Thyroid gland (tissue), 4 donors: Measurements from ENCODE around the gene IFTAP. TPM values are rescaled to one million over a fixed set of nuclear protein-coding genes. Genes with fewer than 3 reads are reported as not detected.

Experiments used
- DNase-seq, 2 donors: peaks; one replicate each; pipeline ENCODE4 v3.0.0-alpha.2; 2019
- H3K27ac ChIP-seq, 3 donors: fragments of 200-600 bp; sonication (generic); 1 replicate in 2 of 3; 2 replicates in 1 of 3; pipeline ENCODE4 v1.5.1; 2016 to 2019; ENCODE audit warnings: mild to moderate bottlenecking in 1 of 3, moderate library complexity in 1 of 3
- H3K27me3 ChIP-seq: fragments of 200-600 bp; sonication (generic); one replicate; pipeline ENCODE4 v1.5.1; 2019
- H3K36me3 ChIP-seq, 2 donors: fragments of 200-600 bp; sonication (generic); one replicate each; pipeline ENCODE4 v1.5.1; 2016 to 2019
- H3K4me1 ChIP-seq, 2 donors: fragments of 200-600 bp; sonication (generic); one replicate each; pipeline ENCODE4 v1.5.1; 2017 to 2019
- H3K4me3 ChIP-seq, 3 donors: fragments of 200-600 bp; sonication (generic); replicated peaks in 1 of 3; 1 replicate in 2 of 3; 2 replicates in 1 of 3; pipeline ENCODE4 v1.5.1; 2016; ENCODE audit warnings: mild to moderate bottlenecking in 1 of 3
- H3K9me3 ChIP-seq: fragments of 200-600 bp; sonication (generic); one replicate; pipeline ENCODE4 v1.5.1; 2017
- POLR2A ChIP-seq, 2 donors: fragments of 450-650 bp; IDR thresholded peaks; one replicate each; pipeline ENCODE4 v1.6.1; 2017; ENCODE audit warnings: antibody characterized with exemption in 2 of 2, mild to moderate bottlenecking in 2 of 2, moderate library complexity in 1 of 2
- WGBS, 2 donors: methylation state at CpG; one replicate each; pipeline ENCODE4 v1.1.5; 2017; 5-methylcytosine and 5-hydroxymethylcytosine counted together
- intact Hi-C: fragments of 100-400 bp; cut with DNase I; formaldehyde crosslinking; loops from one replicate; pipeline ENCODE4 v1.15.1; 2023
- total RNA-seq, 4 donors: library from RNA; depleted of rRNA; stranded (reverse); fragments of >200 nt; gene quantifications; one replicate each; pipeline ENCODE4 v1.2.3, GENCODE V29; 2016
- TF ChIP-seq, protein P1 (sequence below), 6 experiments: fragments of 200-600 bp in 3 of 6; fragments of 450-650 bp in 3 of 6; sonication (generic) in 3 of 6; IDR thresholded peaks; one replicate each; pipeline ENCODE4 v1.5.1; 2016 to 2019; ENCODE audit warnings: antibody characterized with exemption in 6 of 6, mild to moderate bottlenecking in 2 of 6, inconsistent platforms in 1 of 6, moderate library complexity in 1 of 6

The IFTAP gene
- total RNA-seq, 4 donors from 2014 or later = 48.1 to 139 (median 99.0) TPM

DNA sequence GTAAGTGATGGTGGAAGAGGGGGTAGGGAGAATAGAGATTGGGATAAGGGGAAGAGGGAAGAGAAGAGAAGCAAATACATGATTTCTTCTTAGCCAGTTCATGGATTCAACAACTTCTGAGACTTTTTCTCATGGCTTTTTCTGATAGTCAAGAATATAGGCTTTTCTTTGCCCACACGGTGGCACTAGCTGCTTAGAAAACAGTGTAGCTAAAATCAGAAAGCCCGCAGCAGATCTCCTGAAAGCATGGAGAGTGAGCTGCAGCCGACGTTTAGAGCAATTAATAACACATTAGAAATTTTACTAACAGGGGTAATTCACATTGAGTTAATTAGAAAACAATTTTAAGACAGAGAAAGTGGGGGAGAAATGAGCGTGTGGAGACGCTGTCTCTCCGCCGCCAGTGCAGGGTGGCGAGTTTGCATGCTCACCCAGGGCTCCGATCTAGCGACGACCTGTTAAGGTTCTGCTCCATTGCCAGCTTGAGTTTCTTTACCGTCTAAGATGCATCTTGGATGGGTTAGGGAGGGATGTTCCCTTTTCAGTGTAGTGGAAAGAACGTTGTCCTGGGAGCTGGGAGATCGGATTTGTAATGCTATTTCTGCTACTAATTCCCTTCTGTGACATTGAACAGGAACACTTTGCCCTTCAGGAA is 29.8 kb upstream of the IFTAP start:
- peak overlapping the region in 2 of 3 donors; percentile 47 to 61 for H3K27ac ChIP-seq
- TF ChIP-seq, protein P1, sequence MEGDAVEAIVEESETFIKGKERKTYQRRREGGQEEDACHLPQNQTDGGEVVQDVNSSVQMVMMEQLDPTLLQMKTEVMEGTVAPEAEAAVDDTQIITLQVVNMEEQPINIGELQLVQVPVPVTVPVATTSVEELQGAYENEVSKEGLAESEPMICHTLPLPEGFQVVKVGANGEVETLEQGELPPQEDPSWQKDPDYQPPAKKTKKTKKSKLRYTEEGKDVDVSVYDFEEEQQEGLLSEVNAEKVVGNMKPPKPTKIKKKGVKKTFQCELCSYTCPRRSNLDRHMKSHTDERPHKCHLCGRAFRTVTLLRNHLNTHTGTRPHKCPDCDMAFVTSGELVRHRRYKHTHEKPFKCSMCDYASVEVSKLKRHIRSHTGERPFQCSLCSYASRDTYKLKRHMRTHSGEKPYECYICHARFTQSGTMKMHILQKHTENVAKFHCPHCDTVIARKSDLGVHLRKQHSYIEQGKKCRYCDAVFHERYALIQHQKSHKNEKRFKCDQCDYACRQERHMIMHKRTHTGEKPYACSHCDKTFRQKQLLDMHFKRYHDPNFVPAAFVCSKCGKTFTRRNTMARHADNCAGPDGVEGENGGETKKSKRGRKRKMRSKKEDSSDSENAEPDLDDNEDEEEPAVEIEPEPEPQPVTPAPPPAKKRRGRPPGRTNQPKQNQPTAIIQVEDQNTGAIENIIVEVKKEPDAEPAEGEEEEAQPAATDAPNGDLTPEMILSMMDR (IDR thresholded peaks at IDR 0.05) = peak in 5 of 6 experiments; percentile 35 to 90 (median 79)
- TF ChIP-seq POLR2A (IDR thresholded peaks at IDR 0.05) = no peak
- WGBS, 2 donors = 4 to 7% methylated on average over 15 of the region's 15 CpGs
- DNase-seq = peak; percentile 62 to 74
- H3K36me3 ChIP-seq = no peaks in the 10 kb centered on the region
- intact Hi-C loops = loop anchor here (5.0 to 10.0 kb wide), 3 partner anchors 60 to 188 kb away; no protein-coding TSS in a partner anchor
- no peaks in the 10 kb centered on the region for H3K9me3 ChIP-seq
- peak overlapping the region in 2 of 3 donors; percentile 1 to 13 for H3K4me3 ChIP-seq
- no peaks in the 10 kb centered on the region for H3K27me3 ChIP-seq
- H3K4me1 ChIP-seq = peaks cover 0 to 10% of the 10 kb centered on the region in 2 donors

DNA sequence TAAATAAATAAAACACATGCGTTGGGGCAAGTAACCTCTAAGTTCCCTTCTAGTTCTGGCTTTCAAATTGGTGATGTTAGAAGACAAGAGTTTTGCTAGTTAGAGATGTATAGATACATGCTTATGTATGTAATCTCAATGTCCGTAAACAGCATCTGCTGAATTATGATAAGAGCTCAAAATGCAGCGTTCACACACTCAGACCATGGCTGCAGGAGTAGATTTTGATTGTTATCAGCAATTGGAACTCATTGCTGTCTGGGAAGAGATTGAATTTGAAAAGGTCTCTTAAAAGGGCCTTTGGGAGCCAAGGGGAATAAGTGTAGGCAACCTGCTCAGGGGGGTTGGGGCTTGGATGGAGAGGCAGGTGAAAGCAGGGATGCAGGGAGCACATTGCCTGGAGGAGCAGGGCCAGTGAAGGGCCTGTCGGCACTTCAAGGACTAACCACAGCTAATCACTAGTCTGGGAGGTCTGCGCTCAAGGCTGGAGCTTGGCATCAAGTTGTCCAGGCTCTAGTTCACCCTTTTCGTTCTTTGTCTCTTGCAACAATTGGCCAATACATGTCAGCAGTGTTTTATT is 29.2 kb upstream of the IFTAP start:
- Histone ChIP-seq H3K36me3 (no peaks in the 10 kb centered on the region), H3K4me3 (no peak overlapping the region), H3K27me3 (no peaks in the 10 kb centered on the region), H3K9me3 (no peaks in the 10 kb centered on the region), H3K27ac (peak overlapping the region in 2 of 3 donors; percentile 47 to 61), H3K4me1 (peaks cover 0 to 10% of the 10 kb centered on the region in 2 donors)
- TF ChIP-seq POLR2A (IDR thresholded peaks at IDR 0.05) = no peak
- TF ChIP-seq, protein P1 (IDR thresholded peaks at IDR 0.05) = no peak
- DNase-seq = no peak
- intact Hi-C loops = loop anchor here (10.0 kb wide), 1 partner anchor 60 kb away; no protein-coding TSS in a partner anchor
- WGBS, 2 donors = 64 to 69% methylated on average over 6 of the region's 6 CpGs

DNA sequence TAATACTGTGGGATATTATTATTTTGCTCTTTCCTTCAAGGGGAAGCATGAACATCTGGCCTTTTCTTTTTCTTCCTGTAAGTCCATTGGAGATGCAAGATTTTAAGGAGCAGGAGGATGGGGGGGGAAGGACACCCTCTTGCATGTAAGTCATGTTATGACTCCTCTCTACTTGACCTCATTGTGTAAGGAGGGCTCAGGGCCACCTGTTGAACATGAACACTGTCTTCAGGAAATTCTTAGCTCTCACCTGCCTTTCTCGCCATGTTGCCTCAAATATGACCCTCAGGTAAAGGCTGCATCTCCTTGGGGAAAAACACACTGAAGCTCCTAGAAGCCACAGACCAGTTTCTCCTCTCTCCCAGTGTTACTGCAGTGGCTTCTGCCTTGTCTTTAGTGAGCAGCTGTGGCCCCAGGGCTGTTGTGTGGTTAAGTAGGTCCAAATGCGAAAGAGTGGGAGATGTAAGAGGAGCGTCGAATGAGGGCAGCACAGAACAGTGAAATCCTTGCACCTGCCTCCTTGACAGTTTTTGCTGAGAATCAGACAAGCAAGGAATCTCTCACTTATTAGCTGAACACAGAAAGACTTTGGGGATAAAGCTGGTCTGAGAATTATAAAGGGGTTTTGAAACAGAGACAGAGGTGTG is 27.8 kb upstream of the IFTAP start:
- no peak for TF ChIP-seq POLR2A (IDR thresholded peaks at IDR 0.05)
- TF ChIP-seq, protein P1 (IDR thresholded peaks at IDR 0.05) = no peak

DNA sequence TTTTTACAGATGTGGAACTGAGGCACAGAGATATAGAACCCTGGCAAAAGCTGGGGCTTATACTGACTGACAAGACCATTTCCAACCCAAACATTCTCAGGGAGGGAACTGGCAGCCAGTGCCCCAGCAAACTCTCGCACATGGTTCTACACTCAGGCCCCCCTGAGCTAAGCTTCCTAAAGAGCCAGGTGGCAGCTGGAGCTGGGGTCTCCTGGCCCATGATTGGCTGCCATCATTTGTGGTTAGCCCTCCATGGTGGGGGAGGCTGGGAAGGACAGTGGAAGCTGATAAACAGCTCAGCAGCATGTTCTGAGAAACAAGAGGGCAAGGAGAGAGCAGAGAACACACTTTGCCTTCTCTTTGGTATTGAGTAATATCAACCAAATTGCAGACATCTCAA is 26.6 kb upstream of the IFTAP start, which contains the start of gene RAG1:
Gene RAG1, plus strand, starts transcription at position 314 of the 400 bp plus-strand sequence. CDS start 5,298 bp downstream, outside the sequence.
- Histone ChIP-seq H3K9me3 (no peaks in the 10 kb centered on the region), H3K4me3 (no peak within 1 kb of the TSS), H3K36me3 (no peaks in the 10 kb centered on the region), H3K27me3 (no peaks in the 10 kb centered on the region), H3K4me1 (peaks cover 0 to 16% of the 10 kb centered on the region in 2 donors), H3K27ac (peak within 1 kb of the TSS in 2 of 3 donors; percentile 9 to 10)
- TF ChIP-seq POLR2A (IDR thresholded peaks at IDR 0.05) = no peak
- TF ChIP-seq, protein P1 (IDR thresholded peaks at IDR 0.05) = no peak
- WGBS, 2 donors = 91 to 100% methylated on average over 1 of the region's 1 CpG
- DNase-seq = no peak
- intact Hi-C loops = loop anchor here (10.0 kb wide), 1 partner anchor 57 kb away; no protein-coding TSS in a partner anchor

More for the DNA sequence above, 27.8 kb upstream of the IFTAP start:
- 93 to 98% methylated on average over 4 of the region's 4 CpGs for WGBS, 2 donors
- DNase-seq = no peak
- Histone ChIP-seq H3K27me3 (no peaks in the 10 kb centered on the region), H3K4me3 (no peak overlapping the region), H3K27ac (no peak overlapping the region), H3K4me1 (peaks cover 0 to 10% of the 10 kb centered on the region in 2 donors), H3K9me3 (no peaks in the 10 kb centered on the region), H3K36me3 (no peaks in the 10 kb centered on the region)
- intact Hi-C loops = loop anchor here (10.0 kb wide), 1 partner anchor 58 kb away; no protein-coding TSS in a partner anchor
